ENCODE measurements around the gene HOXB4.
A peak's percentile ranks its signal among the peaks of the same experiment; 100 is the strongest.

DNA sequence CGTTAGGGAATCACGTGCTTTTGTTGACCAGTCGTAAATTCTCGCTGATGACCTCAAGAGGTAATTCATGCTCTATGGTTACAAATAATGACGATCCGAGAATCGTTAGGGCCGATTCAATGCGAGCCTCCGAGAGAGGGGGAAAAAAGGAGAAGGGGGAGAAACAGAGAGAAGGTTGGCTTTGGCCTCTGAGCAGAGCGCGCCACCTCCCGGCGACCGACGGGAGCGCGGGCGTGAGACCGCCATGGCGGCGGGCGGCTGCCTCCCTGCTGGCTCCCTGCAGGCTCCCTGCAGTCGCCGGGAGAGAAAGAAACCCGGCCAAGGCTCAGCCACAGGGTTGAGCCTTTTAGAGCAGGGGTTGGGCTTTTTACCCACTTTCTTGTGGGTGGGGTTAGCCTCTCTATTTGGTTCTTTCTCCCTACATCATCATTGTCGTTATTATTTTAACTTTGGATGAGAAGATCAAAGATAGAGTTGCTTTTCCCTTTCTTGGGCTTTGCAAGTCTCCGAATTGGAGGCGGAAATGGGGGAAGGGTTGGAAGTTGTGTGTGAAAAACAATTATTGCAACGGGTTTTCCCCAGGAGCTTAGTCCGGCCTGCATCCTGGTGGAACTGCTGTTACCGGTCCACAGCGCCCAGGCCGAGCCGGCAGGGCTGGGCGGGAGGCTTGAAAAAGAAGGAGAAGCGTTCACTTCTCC lies 15.8 kb upstream of the HOXB4 start:
- TF ChIP-seq, protein P1, sequence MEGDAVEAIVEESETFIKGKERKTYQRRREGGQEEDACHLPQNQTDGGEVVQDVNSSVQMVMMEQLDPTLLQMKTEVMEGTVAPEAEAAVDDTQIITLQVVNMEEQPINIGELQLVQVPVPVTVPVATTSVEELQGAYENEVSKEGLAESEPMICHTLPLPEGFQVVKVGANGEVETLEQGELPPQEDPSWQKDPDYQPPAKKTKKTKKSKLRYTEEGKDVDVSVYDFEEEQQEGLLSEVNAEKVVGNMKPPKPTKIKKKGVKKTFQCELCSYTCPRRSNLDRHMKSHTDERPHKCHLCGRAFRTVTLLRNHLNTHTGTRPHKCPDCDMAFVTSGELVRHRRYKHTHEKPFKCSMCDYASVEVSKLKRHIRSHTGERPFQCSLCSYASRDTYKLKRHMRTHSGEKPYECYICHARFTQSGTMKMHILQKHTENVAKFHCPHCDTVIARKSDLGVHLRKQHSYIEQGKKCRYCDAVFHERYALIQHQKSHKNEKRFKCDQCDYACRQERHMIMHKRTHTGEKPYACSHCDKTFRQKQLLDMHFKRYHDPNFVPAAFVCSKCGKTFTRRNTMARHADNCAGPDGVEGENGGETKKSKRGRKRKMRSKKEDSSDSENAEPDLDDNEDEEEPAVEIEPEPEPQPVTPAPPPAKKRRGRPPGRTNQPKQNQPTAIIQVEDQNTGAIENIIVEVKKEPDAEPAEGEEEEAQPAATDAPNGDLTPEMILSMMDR (conservative IDR thresholded peaks at IDR 0.05; ENCODE audit: low read depth, low read length), result peak; percentile 96
- TF ChIP-seq EZH2 (IDR thresholded peaks at IDR 0.05; ENCODE audit: borderline replicate concordance, low read depth, low read length, poor library complexity, severe bottlenecking), result no peak

All from A673 (cell line).